HG02970 (cell line): ENCODE measurements around the gene NDUFAF5.

Source experiments
- ATAC-seq: cut with Tn5 transposase; IDR thresholded peaks from one replicate; pipeline ENCODE4 v1.9.1; 2021; ENCODE audit warnings: mild to moderate bottlenecking, moderate library complexity, moderate number of reproducible peaks; ENCODE audit not compliant: unreplicated experiment, low FRiP score

The NDUFAF5 gene

DNA sequence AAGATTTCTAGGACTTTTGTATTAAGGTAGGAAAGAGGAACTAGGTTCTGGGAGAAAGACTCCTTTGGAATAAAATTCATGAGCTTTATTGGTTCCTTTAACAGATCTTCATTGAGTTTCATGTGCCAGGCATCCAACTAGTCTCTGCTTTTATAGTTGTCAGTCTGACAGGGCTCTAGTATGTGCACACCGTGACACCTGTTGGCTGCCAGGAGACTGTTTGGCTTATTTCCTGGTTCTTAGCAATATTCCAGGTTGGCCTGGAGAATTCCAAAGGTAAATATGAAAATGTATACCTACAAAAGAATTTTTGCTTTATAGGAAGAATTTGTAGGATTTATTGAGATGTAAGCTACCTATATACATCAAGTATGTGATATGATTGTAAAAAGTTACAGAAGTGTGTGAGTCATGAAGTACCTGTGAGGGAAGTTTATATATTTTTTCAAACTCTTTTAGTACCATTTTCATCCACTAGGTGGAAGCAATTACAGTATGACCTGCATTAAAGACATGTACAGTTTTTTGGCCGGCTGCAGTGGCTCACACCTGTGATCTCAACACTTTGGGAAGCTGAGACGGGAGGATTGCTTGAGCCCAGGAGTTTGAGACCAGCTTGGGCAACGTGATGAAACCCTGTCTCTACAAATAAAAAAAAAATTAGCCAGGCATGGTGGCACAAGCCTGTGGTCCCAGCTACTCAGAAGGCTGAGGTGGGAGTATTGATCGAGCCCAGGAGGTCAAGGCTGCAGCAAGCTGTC, 35.2 kb downstream of the NDUFAF5 start:
- peak; percentile 67 for ATAC-seq

DNA sequence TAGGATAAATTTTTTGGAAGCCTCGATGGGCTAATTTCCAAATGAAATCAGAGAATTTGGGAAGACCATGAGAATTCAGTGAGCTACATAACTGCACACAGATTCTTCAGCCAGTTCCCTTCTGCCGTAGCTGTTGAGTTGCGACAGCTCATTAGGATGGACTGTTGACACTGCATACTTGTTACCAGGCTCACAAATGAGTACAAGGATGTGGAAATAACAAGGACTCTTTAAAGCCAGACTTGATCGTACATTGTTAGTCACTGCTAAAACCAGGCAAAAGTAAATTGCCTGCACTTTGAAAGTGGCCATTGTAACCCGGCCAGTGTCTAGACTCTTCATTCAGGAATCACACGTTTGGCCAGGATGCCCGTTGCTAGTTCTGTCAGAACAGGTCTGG, 37.0 kb downstream of the NDUFAF5 start:
- ATAC-seq: no peak

DNA sequence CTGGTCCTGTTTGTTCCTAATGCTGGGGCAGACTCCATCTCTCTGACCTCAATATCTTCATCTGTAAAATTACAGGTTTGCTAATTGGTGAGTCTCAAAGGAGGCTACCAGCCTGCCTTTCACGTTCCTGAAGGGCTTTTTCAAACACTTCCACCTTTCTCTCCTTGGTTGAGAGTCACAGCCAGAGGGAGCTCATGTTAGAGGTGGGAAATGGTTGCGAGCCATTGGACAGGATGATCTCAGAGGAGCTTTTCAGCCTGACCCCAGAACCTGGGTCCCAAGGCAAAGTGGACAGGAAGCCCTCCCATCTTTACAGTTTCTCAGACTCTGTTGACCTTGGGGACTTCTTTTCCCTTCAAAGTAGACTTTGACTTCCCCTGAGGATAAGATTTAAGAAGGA, 37.6 kb downstream of the NDUFAF5 start:
- ATAC-seq: no peak

DNA sequence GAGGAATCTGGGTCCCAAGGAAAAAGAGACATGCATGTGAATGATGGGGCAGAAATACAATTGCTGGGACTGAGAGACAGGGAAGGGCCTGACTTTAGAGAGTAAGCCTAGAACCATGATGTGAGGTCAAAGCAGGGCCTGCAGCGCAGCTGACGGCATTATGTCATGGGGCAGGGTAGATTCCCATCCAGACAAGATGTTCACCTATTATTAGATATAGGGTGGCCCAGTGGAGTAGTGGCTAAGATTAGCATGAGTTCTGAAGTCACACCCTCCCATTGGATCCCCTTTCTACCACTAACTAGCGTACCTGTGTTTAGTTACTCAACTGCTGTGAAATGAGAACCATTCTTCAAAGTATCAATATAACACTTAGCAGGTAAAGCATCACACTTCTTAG, 39.6 kb downstream of the NDUFAF5 start:
- ATAC-seq: no peak

DNA sequence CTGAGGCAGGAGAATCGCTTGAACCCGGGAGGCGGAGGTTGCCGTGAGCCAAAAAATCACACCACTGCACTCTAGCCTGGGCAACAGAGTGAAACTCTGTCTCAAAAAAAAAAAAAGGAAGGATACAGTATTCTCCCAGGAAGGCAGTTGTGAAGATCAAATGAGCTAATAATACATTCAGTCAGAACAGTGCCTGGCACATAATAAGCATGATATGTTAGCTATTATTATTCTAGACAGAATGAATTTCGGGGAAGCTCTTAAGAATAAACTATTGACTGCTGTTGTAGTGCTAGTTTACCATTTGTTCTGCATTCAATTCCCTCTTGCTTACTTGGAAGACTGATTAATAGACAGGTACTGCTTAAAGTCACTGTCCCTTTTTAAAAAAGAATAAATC, 40.6 kb downstream of the NDUFAF5 start:
- no peak for ATAC-seq

DNA sequence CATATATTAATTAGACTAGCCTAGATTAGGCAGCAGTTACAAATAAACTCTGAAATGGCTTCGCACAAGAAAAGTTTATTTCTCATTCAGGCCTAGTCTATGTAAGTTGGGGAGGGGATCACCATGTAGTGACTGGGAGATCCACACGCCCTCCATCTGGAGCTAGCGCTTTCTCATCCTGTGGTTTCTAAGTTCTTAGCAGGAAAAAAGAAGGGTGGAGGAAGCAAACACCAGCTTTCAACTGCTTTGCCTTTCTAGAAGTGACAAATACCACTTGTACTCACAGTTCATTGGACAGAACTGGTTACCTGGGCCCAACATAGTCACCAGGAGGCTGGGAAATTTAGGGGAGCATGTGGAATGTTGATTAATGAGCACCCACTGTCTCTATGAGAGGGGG, 46.6 kb downstream of the NDUFAF5 start:
- ATAC-seq: no peak

DNA sequence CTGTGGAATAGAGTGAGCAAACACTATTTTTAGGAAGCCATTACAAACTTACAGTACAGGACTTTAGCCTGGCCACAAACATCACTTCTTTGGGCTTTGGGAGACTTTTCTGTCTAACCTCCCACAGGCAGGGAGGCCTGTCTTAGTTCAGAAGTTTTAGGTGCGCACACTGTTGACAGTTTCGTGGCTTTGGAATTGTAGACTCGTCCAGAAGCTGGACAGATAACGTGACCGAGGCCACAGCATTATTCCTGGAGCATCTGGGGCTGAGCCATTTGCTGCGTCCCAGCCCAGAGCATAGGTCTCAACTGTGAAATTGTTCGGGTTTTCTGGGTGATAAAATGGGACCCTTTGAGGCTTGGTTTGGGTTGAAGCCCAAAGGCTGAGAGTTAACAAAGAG, 53.8 kb downstream of the NDUFAF5 start:
- no peak for ATAC-seq

DNA sequence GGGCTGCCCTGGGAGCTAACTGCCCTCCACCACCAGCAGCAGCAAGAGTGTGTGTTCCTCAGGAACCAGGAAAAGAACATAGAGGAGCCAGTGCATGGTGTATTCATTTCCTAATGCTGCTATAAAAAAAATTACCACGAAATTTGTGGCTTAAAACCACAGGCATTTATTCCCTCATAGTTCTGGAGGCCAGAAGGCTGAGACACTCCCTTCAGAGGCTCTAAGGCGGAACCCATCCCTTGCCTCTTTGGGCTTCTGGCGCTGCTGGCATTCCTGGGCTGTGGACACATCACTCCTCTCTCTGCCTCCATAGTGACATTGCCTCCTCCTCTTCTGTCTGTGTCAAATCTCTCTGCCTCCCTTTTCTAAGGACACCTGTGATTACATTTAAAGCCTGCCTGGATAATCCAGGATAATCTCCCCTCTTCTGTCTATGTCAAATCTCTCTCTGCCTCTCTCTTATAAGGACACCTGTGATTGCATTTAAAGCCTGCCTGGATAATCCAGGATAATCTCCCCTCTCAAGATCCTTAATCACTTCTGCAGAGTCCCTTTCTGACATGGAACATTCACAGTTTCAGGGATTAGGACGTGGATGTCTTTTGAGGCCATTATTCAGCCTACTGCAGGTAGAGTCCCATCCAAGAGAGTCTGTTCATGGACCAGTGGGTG, 54.7 kb downstream of the NDUFAF5 start:
- ATAC-seq: no peak

DNA sequence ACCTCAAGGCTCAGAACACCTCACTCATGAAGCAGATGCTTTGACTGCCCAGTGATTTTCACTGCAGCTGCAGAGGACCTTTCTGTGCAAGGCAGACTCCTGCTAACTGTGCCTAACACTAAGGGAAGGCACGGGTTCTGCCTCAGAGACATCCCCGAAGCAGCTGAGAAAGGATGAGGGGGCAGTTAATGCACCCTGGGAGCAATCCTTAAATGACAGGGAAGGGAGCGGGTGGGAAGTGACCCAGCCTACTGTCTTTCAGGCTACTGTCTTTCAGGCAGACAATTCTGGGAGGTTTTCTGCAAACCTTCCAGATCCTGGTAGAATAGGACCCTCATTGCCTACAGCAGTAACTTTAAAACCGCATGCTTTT, 55.3 kb downstream of the NDUFAF5 start:
- no peak for ATAC-seq

DNA sequence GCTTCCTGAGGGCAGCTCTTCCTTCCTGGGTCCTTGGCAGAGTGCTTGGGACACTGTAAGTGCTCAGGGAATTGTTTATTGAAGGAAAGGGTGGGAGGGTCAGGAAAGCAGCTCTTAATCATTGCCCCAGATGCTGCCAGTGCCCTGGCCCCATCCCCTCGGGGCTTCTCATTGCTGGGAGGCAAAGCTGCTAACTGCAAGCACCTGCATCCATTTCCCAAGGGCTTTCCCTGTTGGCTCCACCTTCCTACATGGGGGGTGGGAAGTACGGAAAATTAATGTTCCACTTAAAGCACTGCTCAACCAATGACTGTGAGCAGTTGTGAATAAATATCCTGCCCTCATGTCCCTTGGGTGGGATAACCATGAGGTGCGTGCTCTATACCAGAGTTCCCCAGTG, 56.4 kb downstream of the NDUFAF5 start:
- no peak for ATAC-seq

DNA sequence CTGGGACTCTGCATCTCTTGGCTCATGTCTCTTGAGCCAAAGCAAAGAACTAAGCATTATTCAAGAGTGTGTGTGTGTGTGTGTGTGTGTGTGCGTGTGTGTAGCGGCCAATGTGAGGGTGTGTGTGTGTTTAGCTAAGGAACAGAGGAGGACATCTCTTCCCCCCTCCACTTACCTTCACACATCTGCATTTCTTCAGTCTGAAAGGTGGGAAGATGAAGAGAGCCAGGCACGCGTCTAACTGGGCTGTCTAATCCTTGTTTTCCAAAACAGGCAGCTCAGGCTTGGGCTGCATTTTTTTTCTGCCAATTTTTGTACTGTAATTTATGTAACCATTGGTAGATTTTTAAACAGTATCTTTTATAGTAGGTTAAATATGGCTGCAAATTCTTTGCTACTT, 59.5 kb downstream of the NDUFAF5 start:
- ATAC-seq: no peak

DNA sequence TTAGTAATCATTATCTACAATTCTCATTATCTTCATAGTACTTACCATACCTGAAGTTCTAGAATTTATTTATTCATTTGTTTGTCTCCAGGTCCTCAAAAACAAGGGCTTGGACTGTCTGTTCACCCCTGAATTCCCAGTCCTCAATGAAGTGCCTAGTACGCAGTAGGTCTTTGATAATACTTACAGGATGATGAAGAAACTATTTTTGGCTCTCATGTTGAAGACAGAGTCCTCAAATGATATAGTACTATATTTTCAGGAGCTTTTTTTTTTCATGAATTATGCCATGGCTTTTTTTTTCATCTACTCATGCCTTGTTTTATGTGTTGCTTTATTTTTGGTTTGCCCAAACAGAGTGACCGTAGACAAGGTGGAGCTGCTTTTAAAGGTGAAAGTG, 66.5 kb downstream of the NDUFAF5 start:
- ATAC-seq: no peak

DNA sequence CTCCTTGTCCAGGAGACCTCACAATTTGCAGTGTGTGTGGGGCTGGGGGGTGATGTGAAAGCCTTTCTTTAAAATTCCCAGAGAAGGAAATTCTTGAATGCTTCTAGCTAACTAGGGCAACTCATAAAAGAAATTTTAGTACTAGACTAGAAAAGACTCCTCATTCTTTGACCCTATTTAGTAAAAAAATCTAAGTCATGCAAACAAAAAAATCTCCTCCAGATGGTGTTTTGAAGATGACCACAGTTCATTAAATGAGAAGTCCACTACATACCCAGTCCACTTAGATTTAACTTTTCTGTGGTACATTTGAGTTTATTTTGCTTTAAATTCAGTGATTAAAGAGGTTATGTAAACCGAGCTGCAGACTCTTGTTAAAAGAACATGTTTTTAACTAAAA, 67.5 kb downstream of the NDUFAF5 start:
- no peak for ATAC-seq

DNA sequence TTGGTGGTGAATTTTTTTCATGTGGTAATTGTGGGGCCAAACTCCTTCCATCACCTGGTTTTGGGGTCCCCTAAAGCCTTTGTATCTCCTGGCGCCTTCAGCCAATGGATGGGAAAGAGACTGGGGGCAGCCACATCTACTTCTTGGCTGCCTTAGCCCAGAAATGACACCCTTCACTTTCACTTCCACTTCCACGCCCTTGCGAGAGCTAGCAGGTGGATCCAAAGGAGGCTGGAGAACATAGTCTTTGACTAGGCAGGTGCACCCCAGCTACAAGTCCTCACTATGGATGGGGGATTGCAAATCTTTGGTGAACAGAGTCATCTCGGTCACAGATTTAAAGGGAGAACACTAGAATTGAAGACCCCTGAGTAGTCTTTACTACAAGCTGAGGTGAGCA, 70.8 kb downstream of the NDUFAF5 start:
- no peak for ATAC-seq

DNA sequence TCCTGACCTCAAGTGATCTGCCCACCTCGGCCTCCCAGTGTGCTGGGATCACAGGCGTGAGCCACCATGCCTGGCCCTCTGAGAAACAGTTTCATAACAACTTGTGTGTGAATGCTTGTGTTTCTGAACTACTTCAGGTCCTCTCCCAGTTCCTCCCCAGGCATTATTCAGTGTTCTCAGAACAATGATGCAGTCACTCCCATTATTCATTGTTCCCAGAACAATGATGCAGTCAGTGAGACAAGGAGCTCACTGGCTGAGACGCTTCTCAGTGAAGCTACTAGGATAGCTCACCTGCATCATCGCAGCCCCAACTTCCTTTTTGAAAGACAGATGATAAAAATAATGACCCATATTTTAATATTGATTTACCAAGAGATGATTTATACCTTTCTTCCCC, 71.5 kb downstream of the NDUFAF5 start:
- ATAC-seq: no peak

DNA sequence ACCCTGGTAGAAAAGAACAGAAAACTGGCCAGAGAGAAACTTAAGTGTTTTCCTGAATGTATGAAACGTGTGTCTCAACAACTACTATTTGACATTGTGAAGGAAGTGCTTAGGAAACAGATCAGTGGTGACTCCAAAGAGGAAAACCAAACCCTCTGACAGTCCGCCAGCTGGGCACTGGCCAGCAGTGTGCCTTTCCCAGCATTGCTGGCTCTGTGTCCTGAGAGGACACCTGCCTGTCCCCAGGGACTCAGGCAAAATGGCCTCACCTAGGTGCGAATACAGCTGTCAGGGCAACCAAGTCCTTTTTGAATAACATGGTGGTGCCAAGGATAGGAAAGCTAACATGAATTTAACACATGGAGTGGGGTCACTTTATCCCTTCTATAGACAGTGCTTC, 72.5 kb downstream of the NDUFAF5 start:
- no peak for ATAC-seq

DNA sequence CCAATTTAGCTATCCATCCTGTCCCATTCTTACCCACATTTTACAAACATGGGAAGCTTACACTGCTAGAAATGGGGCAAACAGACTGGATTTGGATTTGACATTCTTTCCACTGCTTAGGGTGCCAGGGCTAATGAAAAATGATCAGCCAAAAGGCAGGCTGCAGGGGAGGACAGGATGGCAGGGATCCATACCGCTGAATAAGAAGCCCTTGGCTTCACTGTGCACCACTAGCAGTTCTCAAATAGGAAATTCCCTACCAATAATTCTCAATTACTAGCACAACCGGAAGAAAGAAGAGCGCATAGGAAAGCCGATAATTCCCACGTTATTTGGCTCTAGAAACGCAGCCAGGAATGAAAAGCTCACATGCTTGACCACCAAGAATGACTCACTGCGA, 73.1 kb downstream of the NDUFAF5 start:
- no peak for ATAC-seq

DNA sequence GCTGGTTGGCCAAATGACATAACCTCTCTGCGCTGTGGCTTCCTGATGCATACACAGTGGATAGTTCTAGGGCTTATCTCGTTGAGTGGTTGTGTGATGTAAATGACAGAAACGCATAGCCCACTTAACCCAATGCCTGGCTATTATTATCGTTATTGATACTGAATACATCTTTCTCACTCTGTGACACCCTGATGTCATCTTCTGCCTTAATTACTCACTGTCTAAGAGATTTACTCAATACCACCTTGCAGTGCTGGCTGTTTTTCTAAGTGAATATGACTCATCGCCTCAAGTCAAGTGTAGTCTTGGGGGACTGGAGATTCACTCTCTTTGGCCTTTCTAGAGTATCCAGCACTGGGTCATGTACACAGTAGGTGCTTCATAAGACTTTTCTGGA, 73.6 kb downstream of the NDUFAF5 start:
- ATAC-seq: no peak

DNA sequence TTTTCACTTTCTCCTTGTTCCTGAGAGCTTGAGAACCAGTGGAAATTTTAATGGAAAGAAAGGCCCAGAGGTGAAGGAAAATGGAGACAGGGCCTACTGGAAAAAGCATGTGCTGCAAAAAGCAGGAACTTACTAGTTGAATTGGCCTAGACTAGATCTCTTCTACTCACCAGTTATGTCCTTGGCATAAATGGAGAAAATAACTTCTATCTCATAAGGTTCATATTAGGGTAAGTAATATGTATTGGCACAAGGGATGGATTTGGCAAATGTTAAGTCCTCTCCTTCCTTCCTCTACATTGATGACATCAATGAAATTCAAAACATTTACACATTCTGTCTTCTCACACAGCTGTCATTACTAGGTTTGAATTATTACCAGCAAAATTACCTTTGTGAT, 74.0 kb downstream of the NDUFAF5 start:
- no peak for ATAC-seq

DNA sequence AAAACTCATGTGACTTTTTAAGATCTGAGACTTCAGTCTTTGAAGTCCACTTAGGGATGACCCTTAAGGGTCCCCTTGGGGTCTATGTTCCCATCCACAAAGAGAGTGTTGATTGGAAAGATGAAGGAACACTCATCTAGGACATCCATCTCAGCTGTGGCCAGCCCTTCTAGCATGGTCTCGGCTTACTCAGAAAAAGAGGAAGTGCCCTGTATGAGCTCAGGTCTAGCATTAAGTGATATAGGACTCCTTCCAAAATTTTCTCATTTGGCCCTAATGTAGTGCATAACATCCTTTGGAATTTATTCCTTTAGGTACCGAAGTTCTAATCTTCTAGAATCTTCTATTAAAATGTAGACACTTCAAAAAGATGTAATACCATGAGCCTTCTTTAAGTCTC, 77.4 kb downstream of the NDUFAF5 start:
- no peak for ATAC-seq

DNA sequence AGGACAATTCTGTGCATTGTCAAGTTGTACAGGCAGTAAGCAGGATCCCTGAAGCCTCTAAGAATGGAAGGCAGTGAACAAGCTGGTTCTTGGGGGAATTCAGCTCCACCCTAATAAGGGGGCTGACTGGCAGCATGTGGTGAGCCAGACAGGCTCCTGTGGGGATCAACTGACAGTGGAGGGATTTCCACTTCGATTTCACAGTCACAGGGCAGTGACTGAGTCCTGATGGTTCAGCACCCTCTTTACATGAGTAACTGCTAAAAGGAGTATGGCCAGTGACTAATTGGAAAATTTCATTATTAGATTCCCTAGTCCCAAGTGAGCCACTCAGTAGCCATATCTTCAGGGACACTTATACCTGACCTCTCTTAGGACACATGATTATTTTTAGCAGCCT, 78.4 kb downstream of the NDUFAF5 start:
- ATAC-seq: no peak

DNA sequence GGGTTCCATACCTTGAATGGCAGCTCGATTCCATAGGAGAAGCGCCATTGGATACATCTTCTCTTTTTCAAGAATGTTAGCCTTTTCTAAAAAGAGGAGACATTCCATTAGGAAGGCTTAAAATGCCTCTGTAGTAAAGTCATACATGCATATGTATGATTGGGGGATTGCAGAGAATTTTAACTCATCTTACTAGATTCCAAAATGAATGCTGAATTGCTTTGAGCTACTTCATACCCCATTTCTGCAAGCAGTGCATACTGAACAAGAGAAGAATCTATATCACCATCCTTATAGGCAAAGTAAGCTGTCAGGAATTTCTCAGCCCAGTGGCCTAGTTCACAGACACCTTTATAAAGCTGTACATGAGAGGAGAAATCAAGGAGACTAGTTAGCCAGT, 80.3 kb downstream of the NDUFAF5 start:
- ATAC-seq: no peak
